Gastroesophageal sphincter (tissue), 3 donors: ENCODE data around the gene CACNA2D3.

ENCODE experiments used
- POLR2AphosphoS5 ChIP-seq: sonication (generic); formaldehyde crosslinking; IDR thresholded peaks from one replicate; pipeline ENCODE4 v1.6.1; 2017; ENCODE audit warnings: antibody characterized with exemption
- TF ChIP-seq, protein P1 (sequence below), 4 experiments: fragments of 200-600 bp in 2 of 4; fragments of 450-650 bp in 2 of 4; sonication (generic) in 1 of 4; IDR thresholded peaks; one replicate each; pipeline ENCODE4 v1.5.1; 2017 to 2019; ENCODE audit warnings: antibody characterized with exemption in 4 of 4, mild to moderate bottlenecking in 2 of 4, moderate library complexity in 2 of 4

DNA sequence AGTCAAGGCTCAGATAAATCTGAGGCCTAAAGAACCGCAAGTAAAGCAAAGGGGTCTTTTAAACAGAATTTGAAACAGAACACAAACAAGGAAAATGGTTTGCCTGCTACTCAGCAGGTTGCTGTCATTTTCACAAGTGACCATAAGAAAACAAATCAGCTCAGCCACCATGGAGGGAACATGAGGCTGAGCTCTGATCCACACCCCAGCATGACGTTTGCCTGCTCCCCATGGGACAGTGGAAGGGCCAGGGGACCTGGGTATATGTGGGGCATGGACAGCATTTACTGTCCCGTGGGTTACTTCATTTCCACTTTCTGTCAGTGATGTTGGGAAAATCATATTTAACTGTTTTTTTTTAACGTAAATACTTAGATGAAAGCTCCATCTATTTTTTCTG is 434.3 kb downstream of the CACNA2D3 start:
- TF ChIP-seq, protein P1, sequence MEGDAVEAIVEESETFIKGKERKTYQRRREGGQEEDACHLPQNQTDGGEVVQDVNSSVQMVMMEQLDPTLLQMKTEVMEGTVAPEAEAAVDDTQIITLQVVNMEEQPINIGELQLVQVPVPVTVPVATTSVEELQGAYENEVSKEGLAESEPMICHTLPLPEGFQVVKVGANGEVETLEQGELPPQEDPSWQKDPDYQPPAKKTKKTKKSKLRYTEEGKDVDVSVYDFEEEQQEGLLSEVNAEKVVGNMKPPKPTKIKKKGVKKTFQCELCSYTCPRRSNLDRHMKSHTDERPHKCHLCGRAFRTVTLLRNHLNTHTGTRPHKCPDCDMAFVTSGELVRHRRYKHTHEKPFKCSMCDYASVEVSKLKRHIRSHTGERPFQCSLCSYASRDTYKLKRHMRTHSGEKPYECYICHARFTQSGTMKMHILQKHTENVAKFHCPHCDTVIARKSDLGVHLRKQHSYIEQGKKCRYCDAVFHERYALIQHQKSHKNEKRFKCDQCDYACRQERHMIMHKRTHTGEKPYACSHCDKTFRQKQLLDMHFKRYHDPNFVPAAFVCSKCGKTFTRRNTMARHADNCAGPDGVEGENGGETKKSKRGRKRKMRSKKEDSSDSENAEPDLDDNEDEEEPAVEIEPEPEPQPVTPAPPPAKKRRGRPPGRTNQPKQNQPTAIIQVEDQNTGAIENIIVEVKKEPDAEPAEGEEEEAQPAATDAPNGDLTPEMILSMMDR (IDR thresholded peaks at IDR 0.05), result no peak
- no peak for TF ChIP-seq POLR2AphosphoS5
